Erythroblast (primary cell): ENCODE data around the gene NELL1.

Source experiments
- GATA1 ChIP-seq: IDR thresholded peaks from 2 replicates; pipeline ENCODE4 v1.6.1; 2011; ENCODE audit warnings: low read depth, mild to moderate bottlenecking, control low read depth, low read length, moderate library complexity
- POLR2A ChIP-seq: IDR thresholded peaks from 2 replicates; pipeline ENCODE4 v1.6.1; 2011; ENCODE audit warnings: mild to moderate bottlenecking, low read length

GRCh38 chr11:21414953-21415352 lies 745.6 kb downstream of the NELL1 start:
- TF ChIP-seq POLR2A = no peak
- TF ChIP-seq GATA1 = no peak
